Germinal center (tissue), 1 donor: ENCODE measurements around the gene MRPS9.

Source experiments
- DNase-seq: peaks from one replicate; pipeline ENCODE4 v3.0.0; 2012; ENCODE audit warnings: mixed read lengths, low spot score

Gene MRPS9

DNA sequence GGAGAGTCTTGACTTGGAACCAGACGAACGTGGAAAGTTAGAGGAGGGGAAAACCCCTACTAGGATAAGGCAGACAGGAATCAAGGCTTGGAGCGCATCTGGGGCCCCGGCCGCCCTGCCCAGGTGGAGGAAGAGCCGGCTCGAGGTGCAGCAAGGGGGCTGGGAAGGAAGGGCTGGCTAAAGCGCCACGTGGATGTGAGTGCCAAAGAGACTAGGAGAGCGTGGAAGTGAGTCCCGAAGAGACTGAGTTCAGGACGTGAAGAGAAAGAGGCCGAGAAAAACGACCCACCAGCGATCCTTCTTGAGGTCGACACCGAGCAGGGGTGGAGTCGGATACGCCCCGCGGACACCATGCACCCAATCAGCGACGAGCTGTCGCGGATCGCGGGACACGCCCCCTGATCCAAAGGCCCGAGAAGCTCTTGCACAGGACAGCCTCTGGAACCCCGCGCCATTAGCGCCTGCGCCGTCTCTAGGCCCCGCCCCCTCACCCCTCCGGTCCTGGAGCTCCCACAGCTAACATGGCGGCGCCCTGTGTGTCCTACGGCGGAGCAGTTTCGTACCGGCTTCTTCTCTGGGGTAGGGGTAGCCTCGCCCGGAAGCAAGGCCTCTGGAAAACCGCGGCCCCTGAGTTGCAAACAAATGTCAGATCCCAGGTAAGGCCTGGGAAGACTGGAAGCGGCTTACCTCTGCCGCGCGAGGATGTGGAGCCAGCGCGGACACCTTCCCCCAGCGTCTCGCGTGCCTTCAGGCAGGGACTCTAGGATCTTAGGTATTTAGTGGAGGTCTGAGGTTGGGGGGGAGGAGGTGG lies at the start of gene MRPS9:
Gene MRPS9 (plus strand): TSS at position 498 of the 811 bp plus-strand sequence. CDS start 24 bp downstream, at position 522.
- peak; percentile 97 for DNase-seq

GRCh38 chr2:105005181-105005951 lies 32.5 kb upstream of the MRPS9 start:
- DNase-seq: no peak

DNA sequence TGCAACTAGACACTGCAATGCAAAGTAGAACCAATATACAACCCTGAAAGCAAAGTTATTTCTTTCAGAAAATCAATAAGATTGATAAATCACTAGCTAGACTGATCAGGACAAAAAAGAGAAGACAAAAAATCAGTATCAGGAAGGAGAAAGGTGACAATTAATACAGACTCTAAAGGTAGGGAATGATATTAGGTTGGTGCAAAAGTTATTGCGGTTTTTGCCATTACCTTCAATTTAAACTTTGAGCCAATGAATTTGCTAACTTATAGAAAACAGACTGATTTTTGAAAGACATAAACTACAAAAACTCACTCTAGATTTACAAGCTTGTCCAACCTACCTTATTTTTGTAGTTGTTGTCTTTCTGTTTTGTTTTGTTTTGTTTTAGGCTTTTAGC lies 30.5 kb upstream of the MRPS9 start:
- no peak for DNase-seq

GRCh38 chr2:105032476-105032875 lies 5.4 kb upstream of the MRPS9 start:
- DNase-seq: no peak

DNA sequence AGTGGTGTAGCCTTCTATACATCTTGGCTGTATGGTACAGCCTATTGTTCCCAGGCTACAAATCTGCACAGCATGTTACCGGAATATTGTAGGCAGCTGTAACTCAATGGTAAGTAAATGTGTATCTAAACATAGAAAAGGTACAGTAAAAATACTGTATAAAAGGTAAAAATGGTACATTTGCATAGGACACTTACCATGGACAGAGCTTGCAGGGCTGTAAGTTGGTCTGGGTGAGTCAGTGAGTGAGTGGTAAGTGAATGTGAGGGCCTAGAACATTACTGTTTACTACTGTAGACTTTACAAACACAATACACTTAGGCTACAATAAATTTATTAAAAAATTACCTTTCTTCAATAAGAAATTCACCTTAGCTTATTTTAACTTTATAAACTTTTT lies 3.7 kb upstream of the MRPS9 start:
- DNase-seq: no peak

DNA sequence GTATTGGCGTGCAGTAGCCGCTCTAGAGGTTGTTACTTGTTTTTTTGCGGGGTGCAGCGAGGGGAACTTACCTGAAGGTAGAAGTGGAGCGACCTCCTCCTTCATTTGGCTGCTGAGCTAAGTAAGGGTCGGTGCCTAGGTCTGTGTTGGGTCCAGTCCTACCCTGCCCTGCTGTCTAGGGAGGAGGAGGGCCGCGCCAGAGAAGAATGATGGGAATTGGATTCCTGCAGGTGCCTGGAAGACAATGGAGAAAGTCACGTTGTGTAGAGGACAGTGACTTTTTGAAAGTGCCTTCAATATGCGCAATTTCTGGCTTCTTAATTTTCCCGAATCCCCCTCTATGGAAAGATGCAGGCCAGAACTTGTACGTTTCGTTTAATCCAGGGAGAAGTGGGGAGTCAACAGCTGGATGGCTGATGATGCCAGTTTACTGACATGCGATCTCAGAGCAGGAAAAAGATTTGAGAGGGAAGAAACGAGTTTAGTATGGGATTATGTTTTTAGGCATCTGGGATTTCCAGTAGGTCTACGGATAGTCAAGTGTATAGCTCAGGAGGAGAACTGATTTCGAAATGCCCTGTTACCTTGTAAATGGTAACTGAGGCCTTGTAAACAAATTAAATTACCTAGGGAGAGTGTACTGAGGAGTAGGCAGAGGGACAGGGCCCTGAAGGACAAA lies 653 bp downstream of the MRPS9 start:
- no peak for DNase-seq

DNA sequence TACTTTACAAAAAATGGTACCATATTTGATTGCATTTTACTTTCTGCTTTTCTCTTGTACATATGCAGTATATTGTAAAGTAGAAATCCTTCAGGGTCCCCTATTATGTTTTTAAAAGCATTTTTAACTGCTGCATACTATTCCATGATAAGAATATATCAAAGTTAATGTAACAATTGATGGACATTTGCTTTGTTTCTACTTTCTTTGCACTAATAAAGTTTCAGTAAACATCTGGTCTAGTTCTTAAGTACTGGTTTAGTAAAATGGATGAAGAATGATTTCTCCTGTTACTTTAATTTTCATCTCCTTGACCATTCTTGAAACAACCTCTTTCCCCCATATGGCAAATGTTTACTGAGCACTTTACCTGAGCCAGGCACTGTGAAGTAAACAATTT lies 1.7 kb downstream of the MRPS9 start:
- no peak for DNase-seq

GRCh38 chr2:105042189-105042588 lies 4.3 kb downstream of the MRPS9 start:
- DNase-seq: no peak

- DNase-seq: no peak
These were observed 14.9 kb downstream of the MRPS9 start for GRCh38 chr2:105052773-105053172.

DNA sequence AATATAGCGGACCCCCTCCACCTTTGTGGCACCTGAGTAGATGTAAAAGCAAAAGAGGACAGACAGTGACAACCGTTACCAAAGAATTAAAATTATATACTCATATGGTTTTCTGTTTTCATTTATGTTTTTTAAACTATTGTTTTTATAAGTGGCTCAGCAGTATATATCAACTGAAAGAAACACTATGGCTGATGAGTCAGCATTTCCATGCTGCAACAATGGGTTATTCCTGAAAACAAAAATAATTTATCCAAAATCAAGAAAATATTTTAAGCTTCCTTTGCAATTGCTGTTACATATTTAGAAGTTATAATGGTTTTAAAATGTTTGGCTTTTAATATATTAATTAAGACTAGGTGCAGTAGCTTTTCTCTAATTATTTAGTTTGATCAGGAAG lies 17.7 kb downstream of the MRPS9 start:
- no peak for DNase-seq

DNA sequence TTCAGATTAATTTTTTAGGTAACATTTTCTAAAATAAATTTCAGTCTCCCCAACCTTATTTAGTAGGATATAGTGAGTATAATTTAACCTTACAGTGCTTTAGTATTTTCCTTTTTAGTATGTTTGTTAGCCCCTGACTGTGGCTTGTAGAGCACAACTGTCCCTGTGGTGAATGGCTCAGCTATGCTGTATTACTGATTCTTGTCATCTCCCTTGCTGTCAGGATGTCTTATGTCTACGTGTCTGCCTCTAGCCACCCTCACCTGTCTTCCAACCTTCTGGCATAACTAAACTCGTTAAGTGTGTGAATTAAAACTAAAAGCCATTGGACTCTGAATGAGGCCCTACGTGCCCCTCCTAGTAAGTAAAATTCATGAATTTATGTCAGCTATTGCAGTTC lies 18.4 kb downstream of the MRPS9 start:
- DNase-seq: no peak

- DNase-seq: no peak
These were observed 19.1 kb downstream of the MRPS9 start for GRCh38 chr2:105057005-105057404.

- no peak for DNase-seq
These were observed 23.7 kb downstream of the MRPS9 start for GRCh38 chr2:105061560-105061959.

DNA sequence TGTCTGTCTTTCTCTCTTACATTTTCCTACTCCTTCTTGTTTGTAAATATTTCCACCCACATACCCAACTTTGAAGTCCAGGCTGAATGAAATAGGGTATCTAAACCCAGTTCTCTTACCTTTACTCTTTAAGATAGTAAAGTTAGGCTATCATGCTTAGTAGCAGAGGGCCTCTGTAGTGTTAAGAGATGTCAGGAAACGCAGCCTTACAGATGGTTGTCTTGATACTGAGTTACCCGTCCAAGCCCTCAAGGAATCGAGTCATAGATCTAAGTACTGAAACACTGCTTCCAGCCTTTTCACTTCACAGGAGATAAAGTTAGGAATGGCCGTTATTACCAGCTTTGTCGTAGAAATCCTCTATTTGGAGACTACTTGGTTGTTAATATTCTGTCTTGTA lies 24.3 kb downstream of the MRPS9 start:
- DNase-seq: no peak

GRCh38 chr2:105068387-105068786 lies 30.5 kb downstream of the MRPS9 start:
- no peak for DNase-seq

GRCh38 chr2:105068875-105069274 lies 31.0 kb downstream of the MRPS9 start:
- DNase-seq: no peak

DNA sequence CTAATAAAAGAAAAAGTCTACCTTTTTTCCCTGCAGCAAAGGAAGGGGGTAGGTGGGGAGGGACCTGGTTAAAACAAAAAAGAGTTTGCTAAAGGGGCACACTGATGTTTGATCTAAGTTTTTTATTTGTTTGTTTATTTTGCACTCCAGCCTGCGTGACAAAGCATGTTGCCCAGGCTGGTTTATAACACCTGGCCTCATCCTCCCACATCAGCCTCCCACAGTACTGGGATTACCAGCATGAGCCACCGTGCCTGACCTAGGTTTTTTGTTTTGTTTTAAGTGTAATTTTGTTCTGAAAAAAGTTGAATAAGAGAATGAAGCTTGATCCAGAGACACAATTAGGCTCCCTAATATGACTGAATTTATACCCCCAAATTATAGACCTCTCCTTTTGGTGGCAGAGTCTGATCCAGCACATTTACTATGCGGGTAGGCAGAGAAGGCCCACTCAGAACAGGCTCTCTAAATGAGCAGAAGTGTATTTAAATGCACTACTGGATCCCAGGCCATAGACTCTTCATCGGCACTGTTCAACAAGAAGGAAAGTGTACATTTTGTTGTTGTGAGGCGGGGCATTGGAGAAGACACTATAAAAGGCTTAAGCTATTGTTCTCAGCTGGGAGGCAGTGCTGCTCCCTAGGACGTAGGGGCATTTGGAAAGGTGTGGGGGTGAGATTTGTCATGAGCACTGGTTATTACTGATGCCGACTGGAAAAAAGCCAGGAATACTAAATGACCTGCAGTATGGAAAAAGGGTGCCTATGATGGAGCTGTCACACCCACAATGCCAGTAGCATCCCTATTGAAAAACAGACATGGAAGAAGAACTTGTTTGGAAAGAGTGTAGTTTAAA lies 32.4 kb downstream of the MRPS9 start:
- no peak for DNase-seq

- DNase-seq: no peak
These were observed 33.5 kb downstream of the MRPS9 start for GRCh38 chr2:105071379-105071778.

DNA sequence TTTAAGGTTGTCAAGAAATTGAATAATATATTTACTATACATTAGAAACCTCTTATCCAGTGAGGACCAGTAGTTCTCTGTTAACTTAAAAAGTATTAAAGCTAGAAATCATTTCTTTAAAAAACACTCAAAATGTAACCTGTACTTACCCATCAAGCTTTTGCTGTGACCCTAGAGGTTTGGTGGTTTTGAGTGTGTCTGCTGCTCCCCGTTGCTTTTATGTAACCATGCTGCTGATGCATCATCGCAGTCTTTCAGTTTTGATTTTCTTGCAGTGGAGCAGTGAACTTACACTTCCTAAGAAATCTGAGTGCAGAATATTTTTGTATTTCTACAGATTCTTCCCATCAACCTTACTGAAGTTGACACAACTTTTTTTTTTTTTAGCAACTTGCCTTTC lies 34.2 kb downstream of the MRPS9 start:
- no peak for DNase-seq

GRCh38 chr2:105073591-105073990 lies 35.7 kb downstream of the MRPS9 start:
- DNase-seq: no peak

DNA sequence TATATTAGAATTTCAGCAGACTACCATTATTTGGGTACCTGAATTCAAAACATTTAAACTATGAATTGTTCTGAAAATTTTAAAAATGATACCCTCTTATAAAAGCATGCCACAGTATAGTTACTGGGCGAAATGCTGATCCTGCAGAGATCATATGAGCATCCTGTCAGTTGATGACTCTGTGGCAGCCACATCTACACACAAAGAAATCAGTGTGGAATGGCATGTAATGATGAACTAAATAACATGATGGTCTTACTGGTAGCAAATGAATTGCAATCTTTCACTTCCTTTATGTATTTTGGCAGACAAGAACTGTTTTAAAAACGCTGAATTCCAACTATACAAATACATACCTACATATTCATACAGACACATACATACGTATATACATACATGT lies 38.3 kb downstream of the MRPS9 start:
- no peak for DNase-seq
